Ureter (tissue), 1 donor: ENCODE data around the gene CD7. TPM values are rescaled to one million over a fixed set of nuclear protein-coding genes. Genes with fewer than 3 reads are reported as not detected.

Experiments
- DNase-seq: peaks from one replicate; pipeline ENCODE4 v3.0.0-alpha.2; 2020; ENCODE audit warnings: low spot score
- total RNA-seq: library from RNA; stranded (reverse); gene quantifications from one replicate; pipeline ENCODE4 v1.2.4, GENCODE V29; 2023
- donor health status: DM: yes; HTN: yes; CAD: no.

The CD7 gene
- total RNA-seq, 1 donor from 2014 or later, result 3.4 TPM

GRCh38 chr17:82328141-82328993 is 11.0 kb upstream of the CD7 start:
- DNase-seq, result no peak

GRCh38 chr17:82327757-82328140 is 10.3 kb upstream of the CD7 start:
- DNase-seq, result no peak

- DNase-seq, result no peak
These were observed 9.9 kb upstream of the CD7 start for GRCh38 chr17:82327289-82327688.

GRCh38 chr17:82325286-82326180 is 8.1 kb upstream of the CD7 start:
- DNase-seq, result no peak

DNA sequence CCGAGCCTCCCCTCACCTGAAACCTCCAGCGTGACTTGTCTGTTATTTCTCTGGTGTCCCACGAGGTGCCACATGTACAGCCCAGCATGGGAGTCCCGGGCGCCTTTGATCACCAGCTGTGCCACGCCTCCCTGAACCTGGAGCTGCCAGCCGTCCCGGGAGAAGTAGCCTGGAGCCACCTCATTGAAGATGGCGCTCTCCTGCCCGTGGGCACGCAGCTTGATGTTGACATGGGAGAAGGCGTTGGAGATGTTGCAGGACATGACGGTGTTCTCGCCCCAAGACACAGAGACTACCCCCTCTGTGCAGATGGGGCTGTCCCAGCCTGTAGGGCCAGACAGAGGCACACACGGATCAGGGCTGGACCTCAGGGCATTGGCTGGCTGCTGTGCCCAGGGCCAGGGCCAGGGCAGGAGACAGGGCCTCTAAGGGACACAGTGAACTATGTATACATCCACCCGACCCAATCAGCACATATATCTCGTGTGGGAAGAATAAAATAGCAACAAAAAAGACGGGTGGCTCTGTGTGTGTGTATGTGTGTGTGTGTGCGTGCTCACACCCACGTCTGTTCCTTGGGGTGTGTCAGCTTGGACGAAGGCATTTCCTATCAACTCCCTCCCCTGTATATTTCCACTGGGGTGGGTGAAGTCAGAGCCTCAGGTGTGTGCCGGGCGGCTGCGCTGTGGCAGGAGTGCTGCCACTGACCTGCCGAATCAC is 7.3 kb upstream of the CD7 start:
- peak; percentile 42 for DNase-seq

- no peak for DNase-seq
These were observed 6.3 kb upstream of the CD7 start for GRCh38 chr17:82323514-82324234.

GRCh38 chr17:82322526-82323453 is 5.4 kb upstream of the CD7 start:
- no peak for DNase-seq

DNA sequence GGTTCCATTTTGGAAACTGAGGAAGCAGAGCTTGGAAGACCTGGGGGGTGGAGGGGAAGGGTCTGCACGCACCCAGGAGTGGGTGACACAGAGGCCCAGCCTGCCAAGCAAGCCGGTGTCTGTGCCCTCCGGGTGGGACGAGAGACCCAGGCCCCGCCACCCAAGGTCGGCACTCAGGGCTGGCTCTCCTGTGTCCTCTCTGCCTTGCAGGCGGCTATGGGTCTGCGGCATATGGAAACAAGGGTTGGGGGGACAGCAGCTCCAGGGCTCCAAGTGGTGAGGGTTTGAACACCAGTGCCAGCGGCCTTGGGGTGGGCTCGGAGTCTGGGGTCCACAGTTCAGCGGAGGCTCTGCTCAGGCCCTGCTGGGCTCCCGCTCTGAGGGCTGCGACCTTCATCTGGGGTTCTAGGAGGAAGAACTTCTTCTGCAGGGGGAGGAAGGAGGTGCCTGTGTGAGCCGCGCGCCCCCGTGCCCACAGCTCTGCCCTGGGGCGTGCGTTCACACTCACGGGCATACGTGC is 4.6 kb upstream of the CD7 start:
- no peak for DNase-seq

- DNase-seq, result no peak
These were observed 3.8 kb upstream of the CD7 start for GRCh38 chr17:82320956-82321927.

DNA sequence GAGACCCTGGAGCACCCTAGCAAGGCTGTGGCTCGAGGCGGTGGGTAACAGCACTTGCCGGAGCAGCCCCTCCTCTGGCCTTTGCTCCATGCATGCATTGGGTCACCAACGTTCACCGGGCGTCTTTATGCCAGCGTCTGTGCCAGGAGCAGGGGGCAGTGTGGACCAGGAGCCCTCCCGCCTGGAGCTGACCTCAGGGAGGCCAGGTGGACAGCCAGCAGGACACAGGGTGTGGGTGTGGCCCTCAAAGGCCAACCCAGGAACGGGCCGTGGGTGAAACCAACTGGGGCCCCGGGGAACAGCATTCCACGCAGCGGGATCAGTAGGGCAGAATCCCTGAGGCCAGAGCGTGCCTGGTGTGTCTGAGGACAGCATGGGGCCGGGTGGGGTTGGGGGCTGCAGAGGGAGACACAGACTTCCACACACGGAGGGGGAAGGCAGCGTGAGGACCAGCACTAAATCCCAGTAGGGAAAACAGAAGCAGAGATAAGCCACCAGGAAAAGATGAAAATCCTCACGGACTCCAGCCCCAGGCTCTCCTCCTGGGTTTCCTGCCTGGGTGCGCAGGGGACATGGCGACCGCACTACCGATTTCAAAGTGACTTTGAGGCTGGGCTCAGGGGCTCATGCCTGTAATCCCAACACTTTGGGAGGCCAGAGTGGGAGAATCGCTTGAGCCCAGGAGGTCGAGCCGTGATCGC is 2.9 kb upstream of the CD7 start:
- DNase-seq, result no peak

DNA sequence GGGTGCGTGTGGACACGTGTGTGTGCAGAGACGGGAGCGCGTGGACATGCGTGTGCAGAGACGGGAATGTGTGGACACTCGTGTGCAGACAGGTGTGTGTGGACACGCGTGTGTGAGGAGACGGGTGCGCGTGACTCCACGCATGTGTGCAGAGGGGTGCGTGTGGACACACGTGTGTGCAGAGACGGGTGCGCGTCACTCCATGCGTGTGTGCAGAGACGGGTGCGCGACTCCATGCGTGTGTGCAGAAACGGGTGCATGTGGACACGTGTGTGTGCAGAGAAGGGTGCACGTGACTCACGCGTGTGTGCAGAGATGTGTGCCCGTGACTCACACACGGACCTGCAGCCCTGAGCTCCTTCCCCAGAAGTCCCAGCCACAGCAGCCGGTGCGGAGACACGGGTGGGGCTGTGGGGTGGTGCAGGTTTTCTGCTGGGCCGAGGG is 2.2 kb upstream of the CD7 start:
- DNase-seq, result no peak

DNA sequence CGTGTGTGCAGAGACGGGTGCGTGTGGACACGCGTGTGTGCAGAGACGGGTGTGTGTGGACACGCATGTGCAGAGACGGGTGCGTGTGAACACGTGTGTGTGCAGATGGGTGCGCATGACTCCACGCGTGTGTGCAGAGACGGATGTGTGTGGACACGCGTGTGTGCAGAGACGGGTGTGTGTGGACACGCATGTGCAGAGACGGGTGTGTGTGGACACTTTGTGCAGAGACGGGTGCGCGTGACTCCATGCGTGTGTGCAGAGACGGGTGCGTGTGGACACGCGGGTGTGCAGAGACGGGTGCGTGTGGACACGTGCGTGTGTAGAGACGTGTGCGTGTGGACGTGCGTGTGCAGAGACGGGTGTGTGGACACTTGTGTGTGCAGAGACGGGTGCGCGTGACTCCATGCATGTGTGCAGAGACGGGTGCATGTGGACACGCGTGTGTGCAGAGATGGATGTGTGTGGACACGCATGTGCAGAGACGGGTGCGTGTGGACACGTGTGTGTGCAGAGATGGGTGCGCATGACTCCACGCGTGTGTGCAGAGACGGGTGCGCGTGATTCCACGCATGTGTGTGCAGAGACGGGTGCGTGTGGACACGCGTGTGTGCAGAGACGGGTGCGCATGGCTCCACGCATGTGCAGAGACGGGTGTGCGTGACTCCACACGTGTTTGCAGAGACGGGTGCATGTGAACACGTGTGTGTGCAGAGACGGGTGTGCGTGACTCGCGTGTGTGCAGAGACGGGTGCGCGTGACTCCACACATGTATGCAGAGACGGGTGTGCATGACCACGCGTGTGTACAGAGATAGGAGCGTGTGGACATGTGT is 1.6 kb upstream of the CD7 start:
- DNase-seq, result no peak

GRCh38 chr17:82318169-82318498 is 726 bp upstream of the CD7 start:
- DNase-seq, result no peak

DNA sequence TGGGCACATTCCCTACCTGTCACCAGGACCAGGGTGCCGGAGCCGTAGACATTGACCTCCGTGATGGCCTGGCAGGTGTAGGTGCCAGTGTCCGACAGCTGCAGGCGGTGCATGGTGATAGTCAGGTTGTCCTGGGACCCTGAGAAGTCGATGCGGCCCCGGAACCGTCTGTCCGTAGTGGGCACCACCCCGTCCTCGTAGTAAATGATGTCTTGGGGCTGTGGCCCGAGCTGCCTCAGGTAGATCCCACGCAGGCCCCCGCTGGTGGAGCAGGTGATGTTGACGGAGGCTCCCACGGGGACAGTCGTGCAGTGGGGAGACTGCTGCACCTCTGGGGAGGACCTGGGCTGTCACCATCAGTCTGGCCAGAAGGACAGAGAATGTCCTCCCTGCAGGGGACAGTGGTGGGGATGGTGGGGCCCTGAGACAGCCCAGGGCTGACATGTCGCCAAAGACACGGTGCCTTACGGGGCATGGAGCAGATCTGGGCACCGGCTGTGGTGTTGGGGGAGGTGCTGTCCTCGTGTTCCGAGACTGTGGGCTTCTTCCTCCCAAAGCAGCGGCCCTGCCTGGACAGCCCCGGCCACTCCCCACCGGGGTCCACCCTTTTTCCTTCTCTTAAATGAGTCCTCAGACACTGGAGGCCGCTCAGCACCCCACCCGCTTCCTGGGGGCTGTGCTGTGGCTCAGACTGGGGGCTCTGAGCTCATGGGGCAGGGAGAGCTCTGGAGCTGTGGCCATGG is 586 bp downstream of the CD7 start:
- no peak for DNase-seq

DNA sequence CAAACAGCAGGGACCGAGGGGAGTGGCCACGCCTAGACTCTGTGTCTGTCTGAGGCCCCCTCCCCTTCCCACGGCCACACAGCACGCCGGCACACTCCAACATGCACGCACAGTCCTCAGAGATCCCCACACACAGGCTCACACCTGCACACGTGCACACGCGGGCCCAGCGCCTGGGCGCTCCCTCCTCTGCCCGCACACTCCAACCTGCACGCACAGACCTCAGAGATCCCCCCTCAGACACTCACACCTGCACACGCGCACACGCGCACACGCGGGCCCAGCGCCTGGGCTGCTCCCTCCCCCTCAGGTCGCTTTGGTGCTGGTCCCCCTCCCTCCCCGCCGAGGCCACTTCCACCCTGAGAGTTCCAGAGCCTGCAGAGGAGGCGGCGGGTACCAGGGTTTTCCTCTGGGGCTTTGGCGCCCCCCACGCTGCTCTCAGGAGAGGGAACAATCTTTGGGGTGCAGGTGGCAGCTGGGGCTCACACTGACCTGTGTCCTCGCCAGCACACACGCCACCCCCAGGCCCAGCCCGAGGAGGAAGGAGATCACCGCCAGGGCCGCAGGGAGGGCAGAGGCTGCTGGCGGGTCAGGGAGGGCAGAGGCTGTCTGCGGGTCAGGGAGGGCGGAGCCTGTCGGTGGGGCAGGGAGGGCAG is 1.6 kb downstream of the CD7 start:
- no peak for DNase-seq
